Loucy (cell line): ENCODE data around the gene ABCG4.

Experiments
- CTCF ChIP-seq: fragments of 200-600 bp; sonication (generic); conservative IDR thresholded peaks from 2 replicates; pipeline ENCODE4 v1.5.1; 2014; ENCODE audit warnings: mild to moderate bottlenecking, antibody characterized with exemption, low read length
- EZH2phosphoT487 ChIP-seq: fragments of 200-600 bp; IDR thresholded peaks from 2 replicates; pipeline ENCODE4 v1.6.1; 2018; ENCODE audit warnings: antibody characterized with exemption, mild to moderate bottlenecking, moderate library complexity, borderline replicate concordance

- no peak for TF ChIP-seq CTCF
- TF ChIP-seq EZH2phosphoT487 = no peak
These were observed 58.6 kb downstream of the ABCG4 start for GRCh38 chr11:119207415-119207960.
